Astrocyte (in vitro differentiated cells and primary cell): ENCODE measurements around the gene TMEM220. TPM values are rescaled to one million over a fixed set of nuclear protein-coding genes. Genes with fewer than 3 reads are reported as not detected.
"Not testable (repeated sequence)": the region's sequence is repeated elsewhere in the genome, so short reads cannot be mapped to it uniquely, and the experiment has no call there.

Source experiments
- DNase-seq: peaks from one replicate; pipeline ENCODE4 v3.0.0-alpha.2; 2010; ENCODE audit warnings: low read depth
- FAIRE-seq: peaks from 2 replicates; lab custom pipeline; 2011; peaks lifted over from hg19 to GRCh38; lab: Jason Lieb, UNC
- H2AFZ ChIP-seq: 2 replicates; pipeline ENCODE4 v1.6.0; 2012; ENCODE audit warnings: low read depth, low read length, inconsistent platforms
- H3K27ac ChIP-seq: 2 replicates; pipeline ENCODE4 v1.5.1; 2011; ENCODE audit warnings: low read depth, low read length, inconsistent platforms
- H3K27me3 ChIP-seq: 2 replicates; pipeline ENCODE4 v1.6.0; 2011; ENCODE audit warnings: low read length, inconsistent platforms; ENCODE audit not compliant: insufficient read depth
- H3K36me3 ChIP-seq: 2 replicates; pipeline ENCODE4 v1.5.1; 2011; ENCODE audit warnings: low read length, inconsistent platforms; ENCODE audit not compliant: insufficient read depth
- H3K4me1 ChIP-seq: 2 replicates; pipeline ENCODE4 v1.5.1; 2011; ENCODE audit warnings: low read length, inconsistent platforms; ENCODE audit not compliant: insufficient read depth
- H3K4me2 ChIP-seq: 2 replicates; pipeline ENCODE4 v1.6.0; 2012; ENCODE audit warnings: low read length, inconsistent platforms
- H3K4me3 ChIP-seq: 2 replicates; pipeline ENCODE4 v1.5.1; 2011; ENCODE audit warnings: low read depth, mild to moderate bottlenecking, low read length, inconsistent platforms; ENCODE audit not compliant: insufficient read depth
- H3K79me2 ChIP-seq: 2 replicates; pipeline ENCODE4 v1.6.0; 2012; ENCODE audit warnings: mild to moderate bottlenecking, low read length, inconsistent platforms; ENCODE audit not compliant: insufficient read depth
- H3K9ac ChIP-seq: 2 replicates; pipeline ENCODE4 v1.6.0; 2012; ENCODE audit warnings: mild to moderate bottlenecking, low read length, inconsistent platforms
- H3K9me3 ChIP-seq: 2 replicates; pipeline ENCODE4 v1.5.1; 2012; ENCODE audit warnings: low read depth, mild to moderate bottlenecking, low read length, inconsistent platforms; ENCODE audit not compliant: insufficient read depth
- H4K20me1 ChIP-seq: 2 replicates; pipeline ENCODE4 v1.6.0; 2012; ENCODE audit warnings: low read length, inconsistent platforms; ENCODE audit not compliant: insufficient read depth
- H3K27ac Mint-ChIP-seq: one replicate; pipeline ENCODE4 v1.8.0; 2021; ENCODE audit warnings: mild to moderate bottlenecking, mixed read lengths; ENCODE audit not compliant: unreplicated experiment
- H3K27me3 Mint-ChIP-seq: one replicate; pipeline ENCODE4 v1.8.0; 2021; ENCODE audit warnings: low read depth, mixed read lengths; ENCODE audit not compliant: unreplicated experiment
- H3K36me3 Mint-ChIP-seq: one replicate; pipeline ENCODE4 v1.8.0; 2021; ENCODE audit warnings: low read depth, mixed read lengths; ENCODE audit not compliant: unreplicated experiment
- H3K4me1 Mint-ChIP-seq: one replicate; pipeline ENCODE4 v1.8.0; 2021; ENCODE audit warnings: low read depth, mixed read lengths; ENCODE audit not compliant: unreplicated experiment
- H3K4me3 Mint-ChIP-seq: one replicate; pipeline ENCODE4 v1.8.0; 2021; ENCODE audit warnings: mild to moderate bottlenecking, moderate library complexity, mixed read lengths; ENCODE audit not compliant: unreplicated experiment
- H3K9me3 Mint-ChIP-seq: one replicate; pipeline ENCODE4 v1.8.0; 2021; ENCODE audit warnings: mild to moderate bottlenecking, mixed read lengths; ENCODE audit not compliant: unreplicated experiment
- EZH2 ChIP-seq: IDR thresholded peaks from 2 replicates; pipeline ENCODE4 v1.6.1; 2012; ENCODE audit warnings: mild to moderate bottlenecking, low read length, inconsistent platforms; ENCODE audit not compliant: insufficient read depth
- total RNA-seq: library from RNA; stranded (reverse); gene quantifications from 2 replicates; pipeline ENCODE4 v1.2.1, GENCODE V29; 2021
- TF ChIP-seq, protein P1 (sequence below): IDR thresholded peaks from 2 replicates; pipeline ENCODE4 v1.5.1; 2011; ENCODE audit warnings: low read depth, mild to moderate bottlenecking, inconsistent platforms, low read length, moderate library complexity; ENCODE audit not compliant: insufficient read depth

The TMEM220 gene
- total RNA-seq, 1 donor from 2014 or later = 1.0 TPM

- TF ChIP-seq EZH2 = no peak
- TF ChIP-seq, protein P1, sequence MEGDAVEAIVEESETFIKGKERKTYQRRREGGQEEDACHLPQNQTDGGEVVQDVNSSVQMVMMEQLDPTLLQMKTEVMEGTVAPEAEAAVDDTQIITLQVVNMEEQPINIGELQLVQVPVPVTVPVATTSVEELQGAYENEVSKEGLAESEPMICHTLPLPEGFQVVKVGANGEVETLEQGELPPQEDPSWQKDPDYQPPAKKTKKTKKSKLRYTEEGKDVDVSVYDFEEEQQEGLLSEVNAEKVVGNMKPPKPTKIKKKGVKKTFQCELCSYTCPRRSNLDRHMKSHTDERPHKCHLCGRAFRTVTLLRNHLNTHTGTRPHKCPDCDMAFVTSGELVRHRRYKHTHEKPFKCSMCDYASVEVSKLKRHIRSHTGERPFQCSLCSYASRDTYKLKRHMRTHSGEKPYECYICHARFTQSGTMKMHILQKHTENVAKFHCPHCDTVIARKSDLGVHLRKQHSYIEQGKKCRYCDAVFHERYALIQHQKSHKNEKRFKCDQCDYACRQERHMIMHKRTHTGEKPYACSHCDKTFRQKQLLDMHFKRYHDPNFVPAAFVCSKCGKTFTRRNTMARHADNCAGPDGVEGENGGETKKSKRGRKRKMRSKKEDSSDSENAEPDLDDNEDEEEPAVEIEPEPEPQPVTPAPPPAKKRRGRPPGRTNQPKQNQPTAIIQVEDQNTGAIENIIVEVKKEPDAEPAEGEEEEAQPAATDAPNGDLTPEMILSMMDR = peak; percentile 24
- Histone ChIP-seq H3K27ac (peak within 1 kb of the TSS; percentile 73), H2AFZ (peak within 1 kb of the TSS; percentile 94), H3K9ac (peak within 1 kb of the TSS; percentile 90), H3K9me3 (no peaks in the 10 kb centered on the region), H3K79me2 (peaks cover 68% of the 10 kb centered on the region), H3K4me1 (peaks cover 11% of the 10 kb centered on the region), H4K20me1 (peaks cover 8% of the 10 kb centered on the region), H3K4me2 (peak within 1 kb of the TSS; percentile 87), H3K27me3 (no peaks in the 10 kb centered on the region), H3K36me3 (peaks cover 23% of the 10 kb centered on the region), H3K4me3 (peak within 1 kb of the TSS; percentile 92)
- peak within 1 kb of the TSS; percentile 99 for H3K4me3 Mint-ChIP-seq
- H3K4me1 Mint-ChIP-seq = peaks cover 23% of the 10 kb centered on the region
- no peaks in the 10 kb centered on the region for H3K9me3 Mint-ChIP-seq
- no peaks in the 10 kb centered on the region for H3K27me3 Mint-ChIP-seq
- peak within 1 kb of the TSS; percentile 96 for H3K27ac Mint-ChIP-seq
- FAIRE-seq = peak; percentile 52
- peak; percentile 89 for DNase-seq
- peaks cover 4% of the 10 kb centered on the region for H3K36me3 Mint-ChIP-seq
Observed at GRCh38 chr17:10697092-10698081, 32.4 kb downstream of the TMEM220 start, which contains the start of the genes ADPRM and SCO1. ADPRM (plus strand) TSS chr17:10697594; CDS start chr17:10704927, 7,333 bp downstream. SCO1 (minus strand) TSS chr17:10697533; CDS start chr17:10697507, 26 bp downstream.

DNA sequence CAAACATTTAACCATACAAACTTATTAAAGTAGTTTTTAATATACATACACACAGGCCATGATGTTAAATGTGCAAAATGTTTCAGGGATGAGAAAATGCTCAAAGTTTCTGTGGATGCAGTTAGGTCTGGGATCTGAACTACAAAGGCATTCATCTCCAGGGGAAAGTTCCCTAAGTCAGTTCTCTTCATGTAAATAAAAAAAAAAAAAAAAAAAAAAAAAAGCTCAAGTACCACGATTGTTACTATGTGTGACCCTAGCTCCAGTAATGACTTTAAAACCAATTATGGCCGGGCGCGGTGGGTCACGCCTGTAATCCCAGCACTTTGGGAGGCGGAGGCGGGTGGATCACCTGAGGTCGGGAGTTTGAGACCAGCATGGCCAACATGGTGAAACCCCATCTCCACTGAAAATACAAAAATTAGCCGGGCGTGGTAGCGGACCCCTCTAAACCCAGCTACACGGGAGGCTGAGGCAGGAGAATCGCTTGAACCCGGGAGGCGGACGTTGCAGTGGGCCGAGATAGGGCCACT lies 33.9 kb downstream of the TMEM220 start:
- not testable (repeated sequence) for H2AFZ ChIP-seq, H3K9me3 Mint-ChIP-seq, H3K27me3 Mint-ChIP-seq, FAIRE-seq, H3K27ac Mint-ChIP-seq, DNase-seq, H3K27ac ChIP-seq, H3K36me3 Mint-ChIP-seq, H3K9me3 ChIP-seq, H3K27me3 ChIP-seq
- peak overlapping the region; percentile 99 for H3K4me3 Mint-ChIP-seq
- Histone ChIP-seq H3K4me3 (peak overlapping the region; percentile 92), H4K20me1 (peaks cover 11% of the 10 kb centered on the region), H3K79me2 (peaks cover 82% of the 10 kb centered on the region), H3K4me2 (peak overlapping the region; percentile 87), H3K4me1 (peaks cover 11% of the 10 kb centered on the region), H3K36me3 (peaks cover 37% of the 10 kb centered on the region), H3K9ac (peak overlapping the region; percentile 90)
- peaks cover 22% of the 10 kb centered on the region for H3K4me1 Mint-ChIP-seq

GRCh38 chr17:10687499-10687898 lies 42.3 kb downstream of the TMEM220 start:
- H3K27me3 Mint-ChIP-seq = no peaks in the 10 kb centered on the region
- FAIRE-seq (no peak), DNase-seq (no peak)
- no peak overlapping the region for H3K27ac Mint-ChIP-seq
- Histone ChIP-seq H3K4me3 (no peak overlapping the region), H4K20me1 (peaks cover 20% of the 10 kb centered on the region), H2AFZ (no peak overlapping the region), H3K4me2 (no peak overlapping the region), H3K27ac (no peak overlapping the region), H3K79me2 (peaks cover 47% of the 10 kb centered on the region), H3K27me3 (no peaks in the 10 kb centered on the region), H3K9me3 (no peaks in the 10 kb centered on the region), H3K36me3 (peaks cover 42% of the 10 kb centered on the region), H3K4me1 (no peaks in the 10 kb centered on the region), H3K9ac (no peak overlapping the region)
- TF ChIP-seq EZH2 = no peak
- TF ChIP-seq, protein P1 = no peak
- H3K36me3 Mint-ChIP-seq = peaks cover 14% of the 10 kb centered on the region
- no peaks in the 10 kb centered on the region for H3K9me3 Mint-ChIP-seq
- H3K4me3 Mint-ChIP-seq = no peak overlapping the region
- peaks cover 4% of the 10 kb centered on the region for H3K4me1 Mint-ChIP-seq
